Measurements from ENCODE around the gene TGFBRAP1.

The TGFBRAP1 gene

DNA sequence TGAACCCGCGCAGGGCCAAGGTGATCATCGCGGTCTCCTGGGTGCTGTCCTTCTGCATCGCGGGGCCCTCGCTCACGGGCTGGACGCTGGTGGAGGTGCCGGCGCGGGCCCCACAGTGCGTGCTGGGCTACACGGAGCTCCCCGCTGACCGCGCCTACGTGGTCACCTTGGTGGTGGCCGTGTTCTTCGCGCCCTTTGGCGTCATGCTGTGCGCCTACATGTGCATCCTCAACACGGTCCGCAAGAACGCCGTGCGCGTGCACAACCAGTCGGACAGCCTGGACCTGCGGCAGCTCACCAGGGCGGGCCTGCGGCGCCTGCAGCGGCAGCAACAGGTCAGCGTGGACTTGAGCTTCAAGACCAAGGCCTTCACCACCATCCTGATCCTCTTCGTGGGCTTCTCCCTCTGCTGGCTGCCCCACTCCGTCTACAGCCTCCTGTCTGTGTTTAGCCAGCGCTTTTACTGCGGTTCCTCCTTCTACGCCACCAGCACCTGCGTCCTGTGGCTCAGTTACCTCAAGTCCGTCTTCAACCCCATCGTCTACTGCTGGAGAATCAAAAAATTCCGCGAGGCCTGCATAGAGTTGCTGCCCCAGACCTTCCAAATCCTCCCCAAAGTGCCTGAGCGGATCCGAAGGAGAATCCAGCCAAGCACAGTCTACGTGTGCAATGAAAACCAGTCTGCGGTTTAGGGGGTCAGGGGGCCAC, 87.1 kb downstream of the TGFBRAP1 start:
- Histone ChIP-seq H3K4me3 (ENCODE audit: insufficient read depth, low read depth, low read length) (no peak overlapping the region), H3K36me3 (ENCODE audit: control insufficient read depth, insufficient read depth, low read length) (no peaks in the 10 kb centered on the region), H3K4me1 (ENCODE audit: control insufficient read depth, insufficient read depth, low read length) (no peaks in the 10 kb centered on the region), H3K27ac (ENCODE audit: insufficient read depth, low read depth, low read length, poor library complexity, severe bottlenecking) (no peak overlapping the region), H3K27me3 (ENCODE audit: control insufficient read depth, insufficient read depth, low read length, poor library complexity, severe bottlenecking) (no peaks in the 10 kb centered on the region), H3K9me3 (ENCODE audit: control insufficient read depth, low read length) (no peaks in the 10 kb centered on the region)
- WGBS, 2 experiments, result 95 to 96% methylated on average over 50 of the region's 50 CpGs

DNA sequence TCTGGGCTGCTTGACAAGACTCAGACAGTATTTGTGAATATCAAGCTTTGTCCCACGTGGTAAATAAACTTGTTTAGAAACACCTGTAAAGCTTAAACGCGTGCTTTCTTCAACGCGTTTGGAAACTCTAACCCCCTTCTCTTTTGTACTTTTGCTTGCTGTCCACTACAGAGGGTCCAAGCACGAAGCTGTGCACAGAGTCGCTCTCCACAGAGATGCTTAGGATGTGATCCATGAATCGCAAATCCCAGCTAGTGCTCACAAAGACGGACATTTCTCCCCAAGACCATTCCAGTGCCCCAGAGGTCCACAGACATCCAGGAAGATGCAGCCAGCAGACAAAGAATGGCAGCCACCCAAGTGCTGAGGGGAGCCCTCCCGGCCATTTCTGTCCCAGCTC, 88.1 kb downstream of the TGFBRAP1 start, which contains the start of gene GPR45:
Gene GPR45 (plus strand): TSS at position 301 of the 400 bp plus-strand sequence. CDS start 116 bp downstream, outside the sequence.
- Histone ChIP-seq H3K9me3 (ENCODE audit: control insufficient read depth, low read length) (no peaks in the 10 kb centered on the region), H3K4me1 (ENCODE audit: control insufficient read depth, insufficient read depth, low read length) (no peaks in the 10 kb centered on the region), H3K27me3 (ENCODE audit: control insufficient read depth, insufficient read depth, low read length, poor library complexity, severe bottlenecking) (no peaks in the 10 kb centered on the region), H3K4me3 (ENCODE audit: insufficient read depth, low read depth, low read length) (no peak within 1 kb of the TSS), H3K27ac (ENCODE audit: insufficient read depth, low read depth, low read length, poor library complexity, severe bottlenecking) (no peak within 1 kb of the TSS), H3K36me3 (ENCODE audit: control insufficient read depth, insufficient read depth, low read length) (no peaks in the 10 kb centered on the region)
- WGBS, 2 experiments, result 94 to 96% methylated on average over 10 of the region's 10 CpGs

DNA sequence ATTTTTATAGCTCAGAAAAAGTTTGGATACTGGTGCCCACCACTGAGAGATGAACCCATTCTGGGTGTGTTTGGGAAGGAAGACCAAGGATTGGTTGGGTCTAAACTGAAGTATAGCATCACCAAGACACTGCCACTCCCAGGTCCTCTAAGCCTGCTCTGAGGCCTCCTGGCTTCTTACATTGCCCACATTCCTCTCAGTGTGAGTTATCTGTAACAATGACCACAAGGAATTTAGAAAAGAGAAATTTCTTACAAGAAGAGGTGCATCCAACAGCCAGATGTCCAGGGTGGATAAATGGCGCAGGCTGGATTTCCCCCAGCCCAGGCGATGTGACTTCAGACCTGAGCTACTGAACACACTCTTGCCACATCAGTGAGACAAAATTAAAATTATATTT, 89.6 kb downstream of the TGFBRAP1 start:
- peaks cover 3% of the 10 kb centered on the region for H3K27me3 ChIP-seq (ENCODE audit: control insufficient read depth, insufficient read depth, low read length, poor library complexity, severe bottlenecking)
- no peaks in the 10 kb centered on the region for H3K4me1 ChIP-seq (ENCODE audit: control insufficient read depth, insufficient read depth, low read length)
- no peaks in the 10 kb centered on the region for H3K36me3 ChIP-seq (ENCODE audit: control insufficient read depth, insufficient read depth, low read length)
- 80 to 84% methylated on average over 2 of the region's 2 CpGs for WGBS, 2 experiments
- no peak overlapping the region for H3K27ac ChIP-seq (ENCODE audit: insufficient read depth, low read depth, low read length, poor library complexity, severe bottlenecking)
- H3K9me3 ChIP-seq (ENCODE audit: control insufficient read depth, low read length), result no peaks in the 10 kb centered on the region
- no peak overlapping the region for H3K4me3 ChIP-seq (ENCODE audit: insufficient read depth, low read depth, low read length)

DNA sequence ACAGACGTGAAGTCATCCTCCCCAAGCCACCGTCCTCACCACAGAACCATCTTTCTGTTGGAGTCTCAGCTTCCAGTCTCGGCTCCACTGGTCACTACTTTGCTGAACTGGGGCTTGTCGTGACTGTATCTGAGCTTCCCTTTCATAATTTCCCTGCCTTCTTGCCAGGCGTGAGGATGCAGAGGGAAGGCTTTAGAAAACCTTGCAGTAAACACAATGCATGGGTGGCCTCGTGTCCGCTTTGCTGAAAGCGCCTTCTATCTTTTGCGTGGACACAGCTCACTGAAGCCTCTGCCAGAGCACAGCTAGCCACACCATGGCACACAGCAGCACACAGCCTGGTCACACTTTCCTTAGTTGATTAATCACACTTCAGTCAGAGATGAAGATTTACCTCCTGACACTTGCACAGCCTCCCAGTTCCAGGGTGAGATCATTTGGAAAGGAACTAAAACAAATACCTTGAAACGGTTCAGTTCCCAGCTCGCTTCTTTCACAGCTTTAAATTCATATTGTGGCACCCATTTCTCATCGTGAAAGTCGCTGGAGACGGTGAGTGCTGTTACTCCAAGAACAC, 90.8 kb downstream of the TGFBRAP1 start:
- H3K27ac ChIP-seq (ENCODE audit: insufficient read depth, low read depth, low read length, poor library complexity, severe bottlenecking), result no peak overlapping the region
- H3K9me3 ChIP-seq (ENCODE audit: control insufficient read depth, low read length), result no peaks in the 10 kb centered on the region
- peaks cover 3% of the 10 kb centered on the region for H3K27me3 ChIP-seq (ENCODE audit: control insufficient read depth, insufficient read depth, low read length, poor library complexity, severe bottlenecking)
- no peaks in the 10 kb centered on the region for H3K4me1 ChIP-seq (ENCODE audit: control insufficient read depth, insufficient read depth, low read length)
- WGBS, 2 experiments, result 92 to 93% methylated on average over 14 of the region's 14 CpGs
- no peaks in the 10 kb centered on the region for H3K36me3 ChIP-seq (ENCODE audit: control insufficient read depth, insufficient read depth, low read length)
- no peak overlapping the region for H3K4me3 ChIP-seq (ENCODE audit: insufficient read depth, low read depth, low read length)

DNA sequence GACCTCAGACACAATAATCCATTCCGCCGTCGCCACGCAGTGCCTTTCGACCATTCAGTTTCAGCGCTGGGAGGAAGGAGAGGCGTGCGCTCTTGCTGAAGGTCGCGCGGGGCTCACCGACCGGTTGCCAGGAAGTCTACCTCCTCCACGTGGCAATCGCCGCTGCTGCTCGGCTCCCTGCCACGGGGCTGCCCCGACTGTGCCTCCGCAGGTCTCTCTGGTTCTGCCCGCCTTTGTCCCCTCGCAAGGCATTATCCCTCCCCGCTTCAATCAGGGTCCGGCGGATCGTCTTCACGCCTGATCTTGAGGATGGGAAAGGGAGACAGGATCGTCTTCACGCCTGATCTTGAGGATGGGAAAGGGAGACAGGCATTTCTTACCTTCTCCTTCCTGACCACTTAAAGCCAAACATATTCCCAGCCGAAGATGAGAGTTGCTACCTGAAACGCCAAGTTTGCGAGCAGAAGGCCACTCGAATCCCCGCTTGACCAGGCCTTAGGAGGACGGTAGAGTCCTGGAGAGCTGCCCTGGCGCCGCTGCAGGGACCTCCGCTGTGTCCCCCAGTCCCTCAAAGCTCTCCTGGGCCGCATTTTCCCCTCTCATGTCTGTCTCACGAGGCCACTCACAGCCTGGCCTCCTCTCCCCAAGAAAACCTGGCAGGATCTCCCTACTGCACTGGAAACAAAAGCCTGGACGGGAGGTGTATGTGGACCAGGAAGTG, 92.3 kb downstream of the TGFBRAP1 start:
- H3K27me3 ChIP-seq (ENCODE audit: control insufficient read depth, insufficient read depth, low read length, poor library complexity, severe bottlenecking), result peaks cover 3% of the 10 kb centered on the region
- no peak overlapping the region for H3K4me3 ChIP-seq (ENCODE audit: insufficient read depth, low read depth, low read length)
- H3K27ac ChIP-seq (ENCODE audit: insufficient read depth, low read depth, low read length, poor library complexity, severe bottlenecking), result no peak overlapping the region
- 93% methylated on average over 41 of the region's 41 CpGs for WGBS, 2 experiments
- no peaks in the 10 kb centered on the region for H3K4me1 ChIP-seq (ENCODE audit: control insufficient read depth, insufficient read depth, low read length)
- H3K36me3 ChIP-seq (ENCODE audit: control insufficient read depth, insufficient read depth, low read length), result no peaks in the 10 kb centered on the region
- no peaks in the 10 kb centered on the region for H3K9me3 ChIP-seq (ENCODE audit: control insufficient read depth, low read length)

DNA sequence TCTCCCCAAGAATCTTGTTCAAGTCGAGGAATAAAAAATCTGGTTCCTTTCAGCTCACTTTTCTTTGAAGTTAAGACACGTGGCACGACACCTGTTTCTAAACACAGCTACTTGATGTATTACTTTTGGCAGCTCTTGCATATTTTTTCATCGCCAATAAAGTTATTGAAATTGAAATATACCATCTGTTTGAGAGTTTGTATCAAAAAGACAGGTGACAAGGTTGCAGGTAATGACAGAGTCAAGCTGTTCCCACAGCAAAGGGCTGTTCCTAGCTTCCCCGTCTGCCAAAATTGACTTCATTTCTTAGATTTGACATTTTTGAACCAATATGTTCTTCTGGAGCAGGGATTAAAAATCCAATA, 93.5 kb downstream of the TGFBRAP1 start:
- no peak overlapping the region for H3K27ac ChIP-seq (ENCODE audit: insufficient read depth, low read depth, low read length, poor library complexity, severe bottlenecking)
- H3K4me1 ChIP-seq (ENCODE audit: control insufficient read depth, insufficient read depth, low read length), result no peaks in the 10 kb centered on the region
- H3K36me3 ChIP-seq (ENCODE audit: control insufficient read depth, insufficient read depth, low read length), result no peaks in the 10 kb centered on the region
- 89 to 94% methylated on average over 5 of the region's 5 CpGs for WGBS, 2 experiments
- H3K27me3 ChIP-seq (ENCODE audit: control insufficient read depth, insufficient read depth, low read length, poor library complexity, severe bottlenecking), result peaks cover 3% of the 10 kb centered on the region
- no peak overlapping the region for H3K4me3 ChIP-seq (ENCODE audit: insufficient read depth, low read depth, low read length)
- no peaks in the 10 kb centered on the region for H3K9me3 ChIP-seq (ENCODE audit: control insufficient read depth, low read length)

DNA sequence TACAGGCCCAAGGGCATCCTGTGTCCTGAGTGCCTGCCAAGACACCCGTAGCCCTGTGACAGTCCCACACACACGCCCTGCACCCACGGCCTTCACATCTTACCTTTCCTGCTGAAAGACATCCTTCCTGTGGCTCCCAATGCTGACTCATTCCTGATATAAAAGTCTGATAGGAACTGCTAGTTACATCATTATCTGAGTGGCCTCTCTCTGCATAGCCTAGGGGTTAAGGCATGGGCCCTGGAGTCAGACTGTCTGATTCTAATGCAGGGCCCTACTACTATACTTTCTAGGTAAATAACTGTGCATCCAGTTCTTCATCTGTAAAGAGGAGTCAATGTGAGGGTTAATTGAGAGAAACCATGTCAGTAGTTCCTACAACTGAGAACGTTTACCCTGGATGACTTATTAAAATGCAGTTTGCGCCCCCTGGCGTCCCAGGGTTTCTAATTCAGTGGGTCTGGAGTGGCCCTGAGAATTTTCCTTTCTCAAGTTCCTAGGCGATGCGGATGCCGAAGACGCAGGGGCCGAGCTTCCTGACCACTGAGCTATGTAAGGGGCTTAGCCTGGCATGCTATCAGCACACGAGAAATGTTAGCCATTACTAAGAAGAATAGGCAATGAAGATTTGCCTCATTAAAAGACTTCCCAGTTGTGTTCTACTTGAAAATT, 94.0 kb downstream of the TGFBRAP1 start:
- H3K36me3 ChIP-seq (ENCODE audit: control insufficient read depth, insufficient read depth, low read length), result no peaks in the 10 kb centered on the region
- H3K27me3 ChIP-seq (ENCODE audit: control insufficient read depth, insufficient read depth, low read length, poor library complexity, severe bottlenecking), result peaks cover 3% of the 10 kb centered on the region
- H3K27ac ChIP-seq (ENCODE audit: insufficient read depth, low read depth, low read length, poor library complexity, severe bottlenecking), result no peak overlapping the region
- 28 to 33% methylated on average over 12 of the region's 12 CpGs for WGBS, 2 experiments
- no peaks in the 10 kb centered on the region for H3K4me1 ChIP-seq (ENCODE audit: control insufficient read depth, insufficient read depth, low read length)
- H3K4me3 ChIP-seq (ENCODE audit: insufficient read depth, low read depth, low read length), result no peak overlapping the region
- H3K9me3 ChIP-seq (ENCODE audit: control insufficient read depth, low read length), result no peaks in the 10 kb centered on the region

DNA sequence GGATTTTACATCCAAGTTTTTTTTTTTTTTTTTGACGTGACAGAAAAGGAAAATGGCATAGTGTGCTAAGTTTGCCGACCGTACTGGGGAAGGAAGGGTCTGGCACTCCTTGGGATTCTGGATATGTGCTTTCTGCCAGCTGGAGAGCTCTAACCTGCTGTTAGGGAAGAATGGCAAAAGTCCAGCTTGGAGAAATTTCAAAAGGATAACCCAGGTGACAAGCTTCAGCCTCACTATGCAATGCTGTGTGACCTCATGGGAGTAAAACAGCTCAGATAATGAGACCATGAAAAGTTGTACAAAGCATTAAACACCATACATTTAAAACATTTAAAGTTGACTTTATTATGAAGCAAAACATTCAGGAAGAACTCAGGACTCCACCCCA, 98.3 kb downstream of the TGFBRAP1 start:
- no peaks in the 10 kb centered on the region for H3K9me3 ChIP-seq (ENCODE audit: control insufficient read depth, low read length)
- H3K27me3 ChIP-seq (ENCODE audit: control insufficient read depth, insufficient read depth, low read length, poor library complexity, severe bottlenecking), result peaks cover 3% of the 10 kb centered on the region
- 88 to 93% methylated on average over 3 of the region's 3 CpGs for WGBS, 2 experiments
- no peak overlapping the region for H3K4me3 ChIP-seq (ENCODE audit: insufficient read depth, low read depth, low read length)
- H3K27ac ChIP-seq (ENCODE audit: insufficient read depth, low read depth, low read length, poor library complexity, severe bottlenecking), result no peak overlapping the region
- no peaks in the 10 kb centered on the region for H3K36me3 ChIP-seq (ENCODE audit: control insufficient read depth, insufficient read depth, low read length)
- H3K4me1 ChIP-seq (ENCODE audit: control insufficient read depth, insufficient read depth, low read length), result no peaks in the 10 kb centered on the region

DNA sequence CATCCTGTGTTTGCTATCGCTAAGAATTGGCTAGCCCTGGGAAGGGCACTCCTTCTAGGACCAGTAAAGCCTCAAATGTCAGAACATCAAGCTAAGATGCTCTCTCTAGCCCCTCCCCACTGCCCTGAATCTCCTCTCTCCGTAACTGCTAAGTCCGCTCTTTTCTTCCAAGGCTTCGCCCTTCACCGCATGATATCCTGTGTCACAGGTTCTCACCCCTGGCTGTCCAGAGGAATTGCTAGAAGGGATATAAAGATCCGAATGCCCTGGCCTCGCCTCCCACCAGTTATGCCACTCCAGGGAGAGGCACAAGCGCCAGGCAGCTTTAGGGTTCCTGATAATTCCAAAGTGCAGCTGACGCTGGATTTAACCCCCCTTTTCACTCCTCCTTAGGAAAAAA, 105.1 kb downstream of the TGFBRAP1 start:
- Histone ChIP-seq H3K4me3 (ENCODE audit: insufficient read depth, low read depth, low read length) (no peak overlapping the region), H3K4me1 (ENCODE audit: control insufficient read depth, insufficient read depth, low read length) (peaks cover 12% of the 10 kb centered on the region), H3K9me3 (ENCODE audit: control insufficient read depth, low read length) (no peaks in the 10 kb centered on the region), H3K27me3 (ENCODE audit: control insufficient read depth, insufficient read depth, low read length, poor library complexity, severe bottlenecking) (no peaks in the 10 kb centered on the region), H3K27ac (ENCODE audit: insufficient read depth, low read depth, low read length, poor library complexity, severe bottlenecking) (no peak overlapping the region), H3K36me3 (ENCODE audit: control insufficient read depth, insufficient read depth, low read length) (no peaks in the 10 kb centered on the region)
- WGBS, 2 experiments, result 69 to 73% methylated on average over 9 of the region's 9 CpGs

DNA sequence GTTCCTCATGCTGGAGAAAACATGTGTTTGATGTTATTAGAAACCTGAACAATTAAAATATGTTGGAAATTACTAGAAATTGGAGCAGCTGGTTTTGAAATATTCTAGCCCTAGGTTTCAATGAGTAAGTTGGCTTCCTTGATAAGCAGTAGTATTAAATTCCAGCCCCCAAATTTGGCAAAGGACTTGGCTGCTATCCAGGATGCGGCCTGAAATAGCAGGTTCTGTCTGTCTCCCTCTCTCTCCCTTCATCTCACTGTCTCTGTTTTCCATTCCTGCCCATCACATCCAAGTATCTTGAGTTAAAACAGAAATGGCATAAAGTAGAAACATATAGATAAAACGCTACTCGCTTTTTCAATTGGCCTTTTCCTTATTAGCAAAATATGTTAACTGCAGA, 108.9 kb downstream of the TGFBRAP1 start:
- Histone ChIP-seq H3K27me3 (ENCODE audit: control insufficient read depth, insufficient read depth, low read length, poor library complexity, severe bottlenecking) (no peaks in the 10 kb centered on the region), H3K4me1 (ENCODE audit: control insufficient read depth, insufficient read depth, low read length) (peaks cover 12% of the 10 kb centered on the region), H3K27ac (ENCODE audit: insufficient read depth, low read depth, low read length, poor library complexity, severe bottlenecking) (no peak overlapping the region), H3K36me3 (ENCODE audit: control insufficient read depth, insufficient read depth, low read length) (no peaks in the 10 kb centered on the region), H3K9me3 (ENCODE audit: control insufficient read depth, low read length) (no peaks in the 10 kb centered on the region), H3K4me3 (ENCODE audit: insufficient read depth, low read depth, low read length) (no peak overlapping the region)
- WGBS, 2 experiments, result 85 to 99% methylated on average over 1 to 3 of the region's 3 CpGs
